Endothelial cell (in vitro differentiated cells): ENCODE measurements around the gene ARHGEF17. TPM values are rescaled to one million over a fixed set of nuclear protein-coding genes. Genes with fewer than 3 reads are reported as not detected.

ENCODE experiments used
- DNase-seq: peaks from one replicate; pipeline ENCODE4 v3.0.0; 2021; ENCODE audit warnings: low spot score
- H3K27ac Mint-ChIP-seq: one replicate; pipeline ENCODE4 v1.8.0; 2021; ENCODE audit warnings: mixed read lengths, inconsistent platforms; ENCODE audit not compliant: unreplicated experiment
- H3K27me3 Mint-ChIP-seq: one replicate; pipeline ENCODE4 v1.8.0; 2021; ENCODE audit warnings: mild to moderate bottlenecking, moderate library complexity, mixed read lengths, inconsistent platforms; ENCODE audit not compliant: unreplicated experiment
- H3K36me3 Mint-ChIP-seq: one replicate; pipeline ENCODE4 v1.8.0; 2021; ENCODE audit warnings: mild to moderate bottlenecking, low read depth, mixed read lengths, inconsistent platforms; ENCODE audit not compliant: unreplicated experiment
- H3K4me1 Mint-ChIP-seq: one replicate; pipeline ENCODE4 v1.8.0; 2021; ENCODE audit warnings: mild to moderate bottlenecking, mixed read lengths, inconsistent platforms; ENCODE audit not compliant: unreplicated experiment
- H3K4me3 Mint-ChIP-seq: one replicate; pipeline ENCODE4 v1.8.0; 2021; ENCODE audit warnings: mild to moderate bottlenecking, mixed read lengths, inconsistent platforms; ENCODE audit not compliant: unreplicated experiment
- H3K9me3 Mint-ChIP-seq: one replicate; pipeline ENCODE4 v1.8.0; 2021; ENCODE audit warnings: mixed read lengths, inconsistent platforms; ENCODE audit not compliant: unreplicated experiment
- CTCF ChIP-seq: fragments of 200-600 bp; sonication (generic); IDR thresholded peaks from one replicate; pipeline ENCODE4 v1.5.0; 2021; ENCODE audit warnings: antibody characterized with exemption; ENCODE audit not compliant: unreplicated experiment
- total RNA-seq: library from RNA; stranded (reverse); fragmentation: NEBNext Ultra II Directional; extraction: Animal tissue kit (Norgen Biotek cat#: 25700); gene quantifications from one replicate; pipeline ENCODE4 v1.2.1, GENCODE V29; 2021; ENCODE audit not compliant: unreplicated experiment

Gene ARHGEF17
- total RNA-seq, 1 donor from 2014 or later: 93.3 TPM

DNA sequence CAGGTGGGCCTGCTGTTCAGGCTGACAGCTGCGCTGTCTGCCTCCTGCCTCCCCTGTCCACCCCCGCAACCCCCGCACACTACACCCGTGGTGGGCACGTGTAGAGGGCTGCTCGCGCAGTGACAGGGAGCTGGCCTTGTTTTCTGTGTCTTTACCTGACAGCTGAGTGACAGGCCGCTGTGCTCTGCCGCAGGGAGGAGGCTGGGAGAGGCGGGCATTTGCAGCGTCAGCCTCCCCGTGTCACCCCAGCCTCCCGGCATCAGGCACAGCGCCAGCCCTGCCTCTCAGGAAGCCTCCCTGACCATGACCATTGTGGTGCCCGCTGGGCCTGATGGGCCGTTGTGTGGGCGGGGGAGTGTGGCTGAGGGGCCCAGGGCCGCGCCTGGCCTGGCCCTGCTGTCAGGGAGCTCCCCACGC lies 36.1 kb downstream of the ARHGEF17 start:
- H3K4me3 Mint-ChIP-seq: no peak overlapping the region

GRCh38 chr11:73345481-73346160 lies 37.5 kb downstream of the ARHGEF17 start:
- H3K27me3 Mint-ChIP-seq: peaks cover 22% of the 10 kb centered on the region
- peaks cover 23% of the 10 kb centered on the region for H3K36me3 Mint-ChIP-seq
- H3K4me1 Mint-ChIP-seq: peaks cover 19% of the 10 kb centered on the region
- H3K9me3 Mint-ChIP-seq: no peaks in the 10 kb centered on the region
- no peak overlapping the region for H3K4me3 Mint-ChIP-seq
- DNase-seq: no peak
- TF ChIP-seq CTCF: no peak
- H3K27ac Mint-ChIP-seq: no peak overlapping the region

More for the DNA sequence above, 36.1 kb downstream of the ARHGEF17 start:
- Mint-ChIP-seq H3K9me3 (no peaks in the 10 kb centered on the region), H3K36me3 (peaks cover 23% of the 10 kb centered on the region), H3K27me3 (peaks cover 24% of the 10 kb centered on the region), H3K27ac (no peak overlapping the region), H3K4me1 (peaks cover 19% of the 10 kb centered on the region)
- no peak for TF ChIP-seq CTCF
- no peak for DNase-seq

- H3K4me3 Mint-ChIP-seq: no peak overlapping the region
- TF ChIP-seq CTCF: no peak
- peaks cover 19% of the 10 kb centered on the region for H3K27me3 Mint-ChIP-seq
- no peak for DNase-seq
- H3K9me3 Mint-ChIP-seq: no peaks in the 10 kb centered on the region
- peak overlapping the region; percentile 52 for H3K27ac Mint-ChIP-seq
- peaks cover 19% of the 10 kb centered on the region for H3K4me1 Mint-ChIP-seq
- H3K36me3 Mint-ChIP-seq: peaks cover 20% of the 10 kb centered on the region
These were observed 38.3 kb downstream of the ARHGEF17 start for GRCh38 chr11:73346186-73346935.

DNA sequence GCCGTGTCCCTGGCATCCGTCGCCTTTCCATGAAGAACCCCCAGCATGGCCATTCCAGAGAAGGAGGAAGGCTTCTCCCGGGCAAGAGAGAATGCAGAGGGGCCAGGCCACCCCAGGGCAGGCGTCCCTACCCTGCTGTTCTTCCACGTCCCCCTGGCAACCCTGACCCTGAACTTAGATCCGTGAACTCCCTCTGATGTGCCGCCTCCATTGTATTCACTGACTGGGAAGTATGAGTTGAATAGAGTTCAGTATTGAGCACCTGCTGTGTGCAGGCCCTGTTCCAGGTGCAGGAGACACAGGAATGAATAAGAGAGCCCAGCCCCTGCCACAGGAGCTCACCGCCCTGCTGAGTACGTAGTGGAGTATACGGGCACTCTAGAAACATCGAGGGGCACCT lies 39.0 kb downstream of the ARHGEF17 start:
- peaks cover 13% of the 10 kb centered on the region for H3K27me3 Mint-ChIP-seq
- peak overlapping the region; percentile 13 for H3K4me3 Mint-ChIP-seq
- DNase-seq: no peak
- H3K4me1 Mint-ChIP-seq: peaks cover 16% of the 10 kb centered on the region
- no peak for TF ChIP-seq CTCF
- peak overlapping the region; percentile 25 for H3K27ac Mint-ChIP-seq
- H3K36me3 Mint-ChIP-seq: peaks cover 16% of the 10 kb centered on the region
- no peaks in the 10 kb centered on the region for H3K9me3 Mint-ChIP-seq

DNA sequence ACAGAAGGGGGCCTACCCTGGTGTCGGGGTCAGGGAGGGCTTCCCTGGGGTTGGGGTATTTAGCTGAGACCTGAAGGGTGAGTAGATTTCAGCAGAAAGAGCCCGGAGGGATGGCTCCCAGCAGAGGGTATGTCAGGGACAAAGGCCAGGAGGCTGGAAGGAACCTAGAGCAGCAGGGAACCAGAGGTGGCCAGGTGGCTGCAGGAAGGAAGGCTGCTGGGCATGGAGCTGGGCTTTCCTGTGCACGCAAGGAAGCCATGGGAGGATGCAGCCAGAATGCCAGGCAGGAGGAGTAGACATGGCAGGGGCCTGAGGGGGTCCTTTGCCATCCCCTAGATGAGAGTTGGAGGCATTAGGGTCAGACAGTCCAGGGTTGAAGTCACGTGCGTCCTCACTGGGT lies 40.8 kb downstream of the ARHGEF17 start:
- peaks cover 12% of the 10 kb centered on the region for H3K4me1 Mint-ChIP-seq
- TF ChIP-seq CTCF: no peak
- peaks cover 23% of the 10 kb centered on the region for H3K36me3 Mint-ChIP-seq
- H3K9me3 Mint-ChIP-seq: no peaks in the 10 kb centered on the region
- H3K27me3 Mint-ChIP-seq: peaks cover 9% of the 10 kb centered on the region
- H3K27ac Mint-ChIP-seq: no peak overlapping the region
- DNase-seq: no peak
- H3K4me3 Mint-ChIP-seq: no peak overlapping the region
